Keratinocyte (primary cell): ENCODE data around the gene CPNE4.

Source experiments
- EZH2 ChIP-seq: IDR thresholded peaks from one replicate; pipeline ENCODE4 v1.6.1; 2012; ENCODE audit warnings: inconsistent platforms, mild to moderate bottlenecking, low read length, moderate library complexity
- TF ChIP-seq, protein P1 (sequence below), 3 experiments: IDR thresholded peaks in 1 of 3; conservative IDR thresholded peaks in 1 of 3; optimal IDR thresholded peaks in 1 of 3; 2 replicates in 2 of 3; 3 replicates in 1 of 3; pipeline versions ENCODE3 to v1.5.1; 2011; ENCODE audit warnings: low read length in 3 of 3, mild to moderate bottlenecking in 3 of 3, moderate library complexity in 2 of 3, control low read depth in 1 of 3, inconsistent platforms in 1 of 3; ENCODE audit not compliant: insufficient read depth in 2 of 3; ENCODE audit errors: extremely low read depth in 1 of 3

- TF ChIP-seq, protein P1, sequence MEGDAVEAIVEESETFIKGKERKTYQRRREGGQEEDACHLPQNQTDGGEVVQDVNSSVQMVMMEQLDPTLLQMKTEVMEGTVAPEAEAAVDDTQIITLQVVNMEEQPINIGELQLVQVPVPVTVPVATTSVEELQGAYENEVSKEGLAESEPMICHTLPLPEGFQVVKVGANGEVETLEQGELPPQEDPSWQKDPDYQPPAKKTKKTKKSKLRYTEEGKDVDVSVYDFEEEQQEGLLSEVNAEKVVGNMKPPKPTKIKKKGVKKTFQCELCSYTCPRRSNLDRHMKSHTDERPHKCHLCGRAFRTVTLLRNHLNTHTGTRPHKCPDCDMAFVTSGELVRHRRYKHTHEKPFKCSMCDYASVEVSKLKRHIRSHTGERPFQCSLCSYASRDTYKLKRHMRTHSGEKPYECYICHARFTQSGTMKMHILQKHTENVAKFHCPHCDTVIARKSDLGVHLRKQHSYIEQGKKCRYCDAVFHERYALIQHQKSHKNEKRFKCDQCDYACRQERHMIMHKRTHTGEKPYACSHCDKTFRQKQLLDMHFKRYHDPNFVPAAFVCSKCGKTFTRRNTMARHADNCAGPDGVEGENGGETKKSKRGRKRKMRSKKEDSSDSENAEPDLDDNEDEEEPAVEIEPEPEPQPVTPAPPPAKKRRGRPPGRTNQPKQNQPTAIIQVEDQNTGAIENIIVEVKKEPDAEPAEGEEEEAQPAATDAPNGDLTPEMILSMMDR (optimal IDR thresholded peaks at IDR 0.05 in 1 of 3, IDR thresholded peaks at IDR 0.05 in 1 of 3, conservative IDR thresholded peaks at IDR 0.05 in 1 of 3; ENCODE audit: extremely low read depth in 1 of 3, insufficient read depth in 2 of 3, low read length in 3 of 3): no peak
- no peak for TF ChIP-seq EZH2
These were observed 7.9 kb upstream of the CPNE4 start for GRCh38 chr3:132042681-132043080.
